WTC11 (cell line): ENCODE results near the gene SGCD.

Source experiments
- ARID4B ChIP-seq: sonication (generic); formaldehyde crosslinking; IDR thresholded peaks from 2 replicates; pipeline ENCODE4 v1.8.0; 2023; ENCODE audit warnings: missing genetic modification reagents, mild to moderate bottlenecking, borderline replicate concordance
- CREM ChIP-seq: sonication (generic); formaldehyde crosslinking; IDR thresholded peaks from 2 replicates; pipeline ENCODE4 v1.8.1; 2022; ENCODE audit warnings: mild to moderate bottlenecking, missing genetic modification reagents, moderate library complexity
- CTCF ChIP-seq: fragments of 200-600 bp; IDR thresholded peaks from 2 replicates; pipeline ENCODE4 v1.8.0; 2022; ENCODE audit warnings: antibody characterized with exemption
- E2F1 ChIP-seq: sonication (generic); formaldehyde crosslinking; IDR thresholded peaks from 2 replicates; pipeline ENCODE4 v1.8.0; 2022; ENCODE audit warnings: mild to moderate bottlenecking, missing genetic modification reagents
- E2F4 ChIP-seq: sonication (generic); formaldehyde crosslinking; IDR thresholded peaks from 2 replicates; pipeline ENCODE4 v1.8.1; 2022; ENCODE audit warnings: low read depth, mild to moderate bottlenecking, moderate library complexity, missing genetic modification reagents, borderline replicate concordance
- GTF2I ChIP-seq: fragments of 250-450 bp; sonication (Bioruptor Pico); conservative IDR thresholded peaks from 2 replicates; pipeline ENCODE4 v1.4.0; 2021; ENCODE audit warnings: mild to moderate bottlenecking
- HMGXB4 ChIP-seq: sonication (generic); formaldehyde crosslinking; IDR thresholded peaks from 2 replicates; pipeline ENCODE4 v1.8.1; 2023; ENCODE audit warnings: mild to moderate bottlenecking, moderate library complexity, missing genetic modification reagents
- MAX ChIP-seq: sonication (generic); formaldehyde crosslinking; IDR thresholded peaks from 2 replicates; pipeline ENCODE4 v1.8.0; 2022; ENCODE audit warnings: mild to moderate bottlenecking, missing genetic modification reagents

DNA sequence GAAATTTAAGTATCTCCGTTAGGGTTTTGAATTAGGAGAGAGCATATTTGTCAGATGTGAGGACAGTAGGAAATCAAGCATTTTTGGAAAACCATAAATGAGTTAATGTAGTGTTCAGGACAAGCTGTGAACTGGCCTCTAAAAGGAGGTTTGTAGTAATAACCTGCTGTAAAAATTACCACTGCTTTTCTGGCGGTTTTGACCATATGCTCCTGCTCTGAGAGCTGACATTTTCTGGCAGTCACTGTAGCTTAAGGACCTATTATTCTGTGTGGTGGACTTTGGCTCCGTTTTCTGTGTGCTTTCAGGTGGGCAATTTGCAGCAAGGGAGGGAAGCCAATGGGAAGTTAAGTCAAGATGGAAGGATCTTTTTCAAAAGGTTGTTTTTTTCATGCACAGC, 111.1 kb downstream of the SGCD start:
- TF ChIP-seq E2F1 (CRISPR knock-in tag) (no peak), CREM (CRISPR knock-in tag) (no peak), E2F4 (CRISPR knock-in tag) (no peak), HMGXB4 (CRISPR knock-in tag) (no peak), MAX (CRISPR knock-in tag) (no peak), CTCF (no peak), ARID4B (CRISPR knock-in tag) (no peak), GTF2I (CRISPR knock-in tag) (no peak)
